OCI-M1 (cell line): ENCODE results near the gene ASB3.
"Not testable (repeated sequence)": the region's sequence is repeated elsewhere in the genome, so short reads cannot be mapped to it uniquely, and the experiment has no call there.

Experiments
- DNase-seq: peaks from one replicate; lab custom pipeline; 2025; lab: John Stamatoyannopoulos, UW

ASB3 gene, protein sequence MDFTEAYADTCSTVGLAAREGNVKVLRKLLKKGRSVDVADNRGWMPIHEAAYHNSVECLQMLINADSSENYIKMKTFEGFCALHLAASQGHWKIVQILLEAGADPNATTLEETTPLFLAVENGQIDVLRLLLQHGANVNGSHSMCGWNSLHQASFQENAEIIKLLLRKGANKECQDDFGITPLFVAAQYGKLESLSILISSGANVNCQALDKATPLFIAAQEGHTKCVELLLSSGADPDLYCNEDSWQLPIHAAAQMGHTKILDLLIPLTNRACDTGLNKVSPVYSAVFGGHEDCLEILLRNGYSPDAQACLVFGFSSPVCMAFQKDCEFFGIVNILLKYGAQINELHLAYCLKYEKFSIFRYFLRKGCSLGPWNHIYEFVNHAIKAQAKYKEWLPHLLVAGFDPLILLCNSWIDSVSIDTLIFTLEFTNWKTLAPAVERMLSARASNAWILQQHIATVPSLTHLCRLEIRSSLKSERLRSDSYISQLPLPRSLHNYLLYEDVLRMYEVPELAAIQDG

DNA sequence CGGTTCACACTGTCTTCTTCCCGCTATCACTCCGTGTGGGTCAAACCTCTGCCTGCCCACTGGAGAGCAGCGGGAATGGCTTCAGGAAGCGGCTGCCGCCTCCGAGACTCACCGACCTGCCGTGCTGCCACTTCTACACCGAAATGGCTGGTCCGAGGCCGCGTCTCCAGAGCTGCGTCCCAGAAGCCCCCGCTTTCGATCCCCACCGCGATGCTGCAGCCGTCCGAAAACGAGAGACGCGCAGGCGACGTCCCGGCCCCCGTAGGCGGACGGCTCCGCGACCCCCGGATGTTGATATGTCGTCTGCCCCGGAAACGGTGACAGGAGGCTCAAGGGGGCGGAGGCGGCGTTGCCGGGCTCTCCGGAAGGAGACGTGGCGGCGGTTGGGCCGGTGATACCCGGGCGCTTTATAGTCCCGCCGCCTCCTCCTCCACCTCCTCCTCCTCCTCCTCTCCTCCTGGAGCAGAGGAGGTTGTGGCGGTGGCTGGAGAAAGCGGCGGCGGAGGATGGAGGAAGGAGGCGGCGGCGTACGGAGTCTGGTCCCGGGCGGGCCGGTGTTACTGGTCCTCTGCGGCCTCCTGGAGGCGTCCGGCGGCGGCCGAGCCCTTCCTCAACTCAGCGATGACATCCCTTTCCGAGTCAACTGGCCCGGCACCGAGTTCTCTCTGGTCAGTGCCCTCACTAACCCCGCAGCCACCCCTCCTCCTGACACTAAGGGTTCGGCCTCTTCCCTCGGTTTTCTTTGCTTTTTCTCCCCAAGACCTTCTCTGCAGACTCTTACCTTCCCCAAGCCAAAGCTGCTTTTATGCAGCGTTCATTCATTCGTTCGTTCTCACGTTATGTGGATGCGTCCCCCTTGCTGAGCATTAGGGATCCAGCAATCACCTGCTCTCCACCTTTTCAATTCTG, at the start of gene ASB3, which contains the start of gene ERLEC1:
Gene ASB3 (minus strand): TSS at position 249 of the 909 bp plus-strand sequence. CDS start 21,381 bp downstream, outside the sequence.
Gene ERLEC1 (plus strand): TSS at position 340 of the 909 bp plus-strand sequence. CDS start 167 bp downstream, at position 507.
- peak; percentile 93 for DNase-seq

DNA sequence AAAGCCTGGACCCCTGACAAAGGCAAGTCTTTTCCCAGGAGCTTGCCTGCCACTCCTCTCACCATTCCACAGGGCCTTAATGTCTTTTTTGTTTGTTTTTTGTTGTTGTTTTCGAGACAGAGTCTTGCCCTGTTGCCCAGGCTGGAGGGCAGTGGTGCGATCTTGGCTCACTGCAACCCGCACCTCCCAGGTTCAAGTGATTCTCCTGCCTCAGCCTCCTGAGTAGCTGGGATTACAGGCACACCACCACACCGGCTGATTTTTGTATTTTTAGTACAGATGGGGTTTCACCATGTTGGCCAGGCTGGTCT, 43.2 kb upstream of the ASB3 start:
- not testable (repeated sequence) for DNase-seq

DNA sequence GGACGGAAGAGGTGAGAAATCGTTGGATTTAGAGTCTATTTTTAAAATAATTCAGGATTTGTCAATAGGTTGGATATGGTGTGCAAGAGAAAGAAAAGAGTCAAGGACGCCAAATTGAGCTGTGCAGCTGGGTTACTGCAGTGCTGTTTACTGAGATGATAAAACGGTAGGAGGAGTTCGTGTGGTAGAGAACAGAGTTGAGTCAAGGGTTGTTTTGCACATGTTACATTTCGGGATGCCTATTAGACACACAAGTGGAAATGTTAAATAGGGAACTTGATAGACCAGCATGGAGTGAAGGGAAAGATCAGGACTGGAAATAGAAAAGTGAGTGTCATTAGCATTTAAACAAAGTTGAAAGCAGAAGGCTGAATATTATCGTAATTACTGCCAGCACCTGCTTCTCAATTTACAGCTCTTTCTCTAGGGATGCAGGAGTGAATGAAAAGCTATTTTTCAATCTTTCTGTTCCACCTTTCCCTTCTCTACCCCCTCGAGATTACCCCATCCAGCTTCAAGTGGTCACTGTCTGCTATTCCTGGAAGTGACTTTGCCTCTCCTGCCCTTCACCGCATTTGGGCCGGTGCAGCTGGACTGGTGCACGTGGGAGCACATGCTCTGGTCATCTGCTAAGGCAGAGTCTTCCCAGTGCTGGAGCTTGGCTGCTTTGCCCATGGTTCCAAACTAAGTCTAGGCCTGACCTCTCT, 42.7 kb upstream of the ASB3 start:
- no peak for DNase-seq

DNA sequence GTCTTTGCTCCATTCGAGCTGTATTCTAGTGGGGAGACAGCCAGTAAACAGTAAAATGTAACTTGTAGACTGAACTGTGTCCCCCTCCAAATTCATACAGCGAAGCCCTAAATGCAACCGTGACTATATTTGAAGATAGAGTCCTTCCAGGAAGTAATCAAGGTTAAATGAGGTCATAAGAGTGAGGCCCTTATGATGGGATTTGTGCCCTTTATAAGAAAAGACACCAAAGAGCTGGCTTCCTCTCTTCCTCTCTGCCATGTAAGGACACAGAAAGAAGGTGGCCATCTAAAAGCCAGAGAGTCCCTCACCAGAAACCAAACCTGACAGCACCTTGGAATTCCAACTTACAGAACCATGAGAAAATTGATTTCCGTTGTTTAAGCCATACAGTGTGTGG, 41.6 kb upstream of the ASB3 start:
- no peak for DNase-seq

DNA sequence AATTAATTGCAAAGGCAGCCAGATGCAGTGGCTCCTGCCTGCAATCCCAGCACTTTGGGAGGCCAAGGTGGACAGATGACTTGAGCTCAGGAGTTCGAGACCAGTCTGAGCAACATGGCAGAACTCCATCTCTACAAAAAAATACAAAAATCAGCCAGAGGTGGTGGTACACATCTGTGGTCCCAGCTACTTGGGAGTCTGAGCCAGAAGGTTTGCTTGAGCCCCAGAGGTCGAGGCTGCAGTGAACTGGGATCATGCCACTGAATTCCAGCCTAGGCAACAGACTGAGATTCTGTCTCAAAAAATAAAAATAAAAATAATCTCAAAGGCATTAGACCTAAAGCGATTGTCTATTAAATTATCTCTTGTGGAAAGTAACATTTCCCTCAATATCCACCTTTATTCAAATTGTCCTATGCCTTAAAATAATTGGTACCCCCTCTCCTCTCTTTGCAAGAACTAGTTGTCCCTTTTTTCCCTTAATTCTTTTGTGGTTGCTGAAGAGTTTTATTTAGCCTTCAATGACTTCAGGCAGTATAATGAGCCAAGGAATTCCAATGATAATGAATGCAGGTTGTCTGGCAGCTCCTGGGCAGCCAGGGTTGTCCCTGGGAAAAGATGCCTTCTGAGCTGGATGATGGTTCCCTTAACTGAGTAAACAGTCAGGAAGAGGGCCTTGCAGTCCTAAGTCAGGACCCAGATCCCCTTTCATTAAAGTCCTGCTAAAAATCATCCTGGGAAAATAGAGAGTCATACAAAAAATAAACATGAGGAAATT, 40.8 kb upstream of the ASB3 start:
- no peak for DNase-seq

DNA sequence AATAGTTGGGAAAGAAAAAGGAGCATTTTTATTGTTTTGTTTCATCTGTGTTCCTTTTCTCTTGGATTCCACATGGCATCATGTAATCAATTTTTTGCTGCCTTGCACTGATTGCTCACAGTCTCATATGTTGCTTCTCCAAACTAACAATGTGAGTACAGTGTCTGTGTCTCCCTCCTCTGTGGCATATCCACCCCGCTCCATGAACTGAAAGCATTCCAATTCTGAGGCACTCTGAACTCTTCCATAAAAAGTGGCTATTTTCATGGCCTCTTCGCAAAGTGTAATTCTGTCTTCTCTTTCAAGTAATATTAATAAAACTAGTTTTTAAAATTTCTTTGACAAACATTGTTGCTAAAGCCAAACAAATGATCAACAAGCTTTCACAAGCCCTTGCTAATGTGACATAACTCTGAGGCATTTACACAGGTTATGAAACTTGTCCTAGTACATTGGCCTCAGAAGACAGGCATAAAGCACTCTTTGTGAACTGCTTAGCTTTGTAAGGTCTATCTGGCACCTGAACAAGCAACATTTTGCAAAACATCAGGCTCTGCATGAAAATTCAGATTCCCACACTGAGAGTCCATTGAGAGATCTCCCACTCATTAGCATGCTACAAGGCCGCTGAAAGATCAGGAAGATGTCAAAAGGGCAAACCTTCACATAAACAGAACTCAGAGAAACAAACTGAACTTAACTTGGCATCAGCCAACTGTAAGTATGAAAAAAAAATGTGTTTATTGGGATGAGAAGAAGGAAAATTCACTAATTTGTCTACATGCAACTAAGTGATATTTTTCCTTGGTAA, 40.0 kb upstream of the ASB3 start:
- no peak for DNase-seq

DNA sequence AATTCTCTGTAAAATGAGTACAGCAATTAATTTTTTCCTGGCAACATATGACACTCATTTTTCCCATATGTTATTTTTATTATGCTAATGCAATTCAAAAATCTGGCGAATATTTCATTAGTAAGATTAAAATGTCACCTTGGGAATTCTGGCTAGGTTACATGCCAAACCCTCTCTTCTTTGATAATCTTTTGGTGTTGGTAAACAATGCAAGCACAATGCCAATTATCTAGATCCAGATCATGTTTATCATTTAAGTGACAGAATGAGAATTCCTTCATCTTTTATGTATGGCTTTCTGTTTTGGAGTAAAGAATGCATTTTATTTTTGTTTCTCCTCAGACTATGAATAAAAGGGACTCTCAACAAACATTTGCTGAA, 39.3 kb upstream of the ASB3 start:
- no peak for DNase-seq

DNA sequence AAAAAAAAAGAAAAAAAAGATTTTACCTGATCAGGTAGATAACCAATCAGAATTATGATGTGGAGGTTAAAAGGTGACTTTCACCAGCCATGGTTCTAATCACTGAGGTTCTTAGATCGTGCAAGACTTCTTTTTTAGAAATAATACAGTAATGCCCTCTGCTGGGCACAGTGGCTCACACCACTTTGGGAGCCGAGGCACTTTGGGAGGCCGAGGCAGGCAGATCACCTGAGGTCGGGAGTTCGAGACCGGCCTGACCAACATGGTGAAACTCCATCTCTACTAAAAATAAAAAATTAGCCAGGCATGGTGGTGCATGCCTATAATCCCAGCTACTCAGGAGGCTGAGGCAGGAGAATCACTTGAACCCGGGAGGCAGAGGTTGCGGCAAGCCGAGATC, 36.9 kb upstream of the ASB3 start:
- peak; percentile 31 for DNase-seq

DNA sequence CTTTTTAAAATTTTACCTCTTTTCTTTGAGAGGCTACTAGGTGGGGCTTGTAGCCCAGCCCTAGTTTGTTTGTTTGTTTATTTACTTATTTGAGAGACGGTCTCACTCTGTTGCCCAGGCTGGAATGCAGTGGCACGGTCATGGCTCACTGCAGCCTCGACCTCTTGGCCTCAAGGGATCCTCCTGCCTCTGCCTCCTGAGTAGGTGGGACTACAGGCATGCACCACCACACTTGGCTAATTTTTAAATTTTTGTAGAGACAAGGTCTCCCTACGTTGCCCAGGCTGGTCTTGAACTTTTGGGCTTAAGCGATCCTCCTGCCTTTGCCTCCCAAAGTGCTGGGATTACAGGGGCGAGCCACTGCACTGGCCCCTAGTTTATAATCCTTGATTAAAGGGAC, 35.1 kb upstream of the ASB3 start:
- no peak for DNase-seq

DNA sequence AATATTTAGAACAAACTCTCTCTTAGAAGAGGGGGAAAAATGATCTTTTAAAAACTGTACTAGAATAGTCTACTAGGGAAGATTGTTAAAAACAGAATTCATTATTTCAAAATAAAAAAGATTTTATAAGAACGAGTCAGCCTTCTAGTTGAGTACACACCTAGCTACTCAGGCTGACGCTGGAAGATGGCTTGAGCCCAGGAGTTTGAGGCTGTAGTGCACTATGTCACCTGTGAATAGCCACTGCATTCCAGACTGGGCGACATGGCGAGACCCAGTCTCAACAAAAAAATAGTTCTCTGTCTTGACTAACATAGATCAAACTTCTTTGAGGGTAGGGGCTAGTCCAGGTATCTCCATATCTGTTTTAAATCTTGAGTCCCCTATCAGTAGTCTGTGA, 34.0 kb upstream of the ASB3 start:
- DNase-seq = no peak

DNA sequence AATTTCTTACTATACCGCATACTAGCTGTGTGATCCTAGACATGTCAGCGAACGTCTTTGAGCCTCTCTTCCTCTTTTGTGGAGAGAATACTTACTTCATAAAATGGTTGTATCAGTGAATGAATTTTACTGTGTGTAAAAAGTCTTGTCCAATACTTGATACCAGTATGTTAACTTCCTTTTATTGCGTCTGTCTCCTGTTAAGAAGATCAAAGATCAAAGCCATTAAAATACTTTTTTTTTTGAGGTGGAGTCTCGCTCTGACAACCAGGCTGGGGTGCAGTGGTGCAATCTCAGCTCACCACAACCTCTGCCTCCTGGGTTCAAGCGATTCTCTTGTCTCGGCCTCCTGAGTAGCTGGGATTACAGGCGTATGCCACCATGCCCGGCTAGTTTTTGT, 33.3 kb upstream of the ASB3 start:
- DNase-seq = no peak

DNA sequence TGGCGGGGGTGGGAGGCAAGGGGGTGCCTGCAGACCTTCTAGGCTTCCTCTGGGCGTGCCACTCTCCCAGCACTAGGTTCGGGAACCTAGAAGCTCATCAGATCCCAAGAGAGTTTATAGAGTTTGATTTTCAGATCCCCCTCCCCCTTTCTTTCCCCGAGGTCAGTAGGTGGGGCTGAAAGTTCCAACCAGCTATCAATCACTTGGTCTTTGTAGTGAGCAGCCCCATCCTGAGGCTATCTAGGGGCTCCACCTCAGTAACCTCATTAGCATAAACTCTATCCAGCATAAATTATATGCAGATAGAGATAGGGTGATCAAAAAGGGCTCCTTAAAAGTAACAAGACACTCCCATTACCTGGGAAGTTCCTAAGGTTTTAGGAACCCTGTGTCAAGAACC, 32.9 kb upstream of the ASB3 start:
- no peak for DNase-seq

DNA sequence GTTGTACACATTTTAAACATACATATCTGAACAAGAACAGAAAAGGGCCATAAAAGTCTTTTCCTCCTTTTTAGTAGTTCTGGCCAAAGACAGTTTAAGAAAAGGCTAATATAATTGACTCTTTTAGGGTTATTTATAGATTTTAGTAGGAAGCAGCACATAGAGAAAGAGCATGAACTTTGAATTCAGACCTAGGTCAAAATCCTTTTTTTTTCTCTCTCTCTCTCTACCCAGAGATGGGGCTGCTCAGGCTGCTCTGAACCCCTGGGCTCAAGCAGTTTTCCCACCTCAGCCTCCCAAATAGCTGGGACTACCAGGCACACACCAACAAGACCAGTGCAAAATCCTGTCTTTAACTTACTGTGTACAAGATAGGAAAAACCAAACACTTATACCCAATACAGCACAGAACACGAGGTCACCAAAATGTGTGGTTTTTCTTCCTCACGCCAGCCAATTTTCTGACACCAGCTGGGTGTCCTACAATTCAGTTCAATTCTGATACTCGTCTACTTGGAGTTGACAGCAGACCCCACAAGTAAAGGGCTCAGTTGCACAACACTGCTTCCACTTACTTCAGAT, 32.2 kb upstream of the ASB3 start:
- DNase-seq = no peak

DNA sequence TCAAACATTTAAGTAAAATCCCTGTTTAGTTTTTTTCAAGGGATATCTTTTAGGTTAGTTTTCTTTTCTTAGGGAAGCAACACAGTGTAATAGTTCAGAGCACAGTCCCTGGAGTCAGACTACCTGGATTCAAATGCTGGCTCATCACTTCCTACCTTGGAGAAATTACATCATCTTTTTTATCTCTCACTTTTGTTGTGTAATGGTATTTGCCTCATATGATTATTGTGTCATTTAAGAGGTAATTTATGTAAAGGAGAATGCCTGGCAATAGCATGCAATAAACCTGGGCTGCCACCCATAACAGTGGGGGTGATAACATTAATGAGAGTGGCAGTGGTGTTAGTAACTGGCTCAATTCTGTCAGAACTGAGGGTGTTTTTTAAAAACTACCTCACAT, 26.4 kb upstream of the ASB3 start:
- DNase-seq = no peak

DNA sequence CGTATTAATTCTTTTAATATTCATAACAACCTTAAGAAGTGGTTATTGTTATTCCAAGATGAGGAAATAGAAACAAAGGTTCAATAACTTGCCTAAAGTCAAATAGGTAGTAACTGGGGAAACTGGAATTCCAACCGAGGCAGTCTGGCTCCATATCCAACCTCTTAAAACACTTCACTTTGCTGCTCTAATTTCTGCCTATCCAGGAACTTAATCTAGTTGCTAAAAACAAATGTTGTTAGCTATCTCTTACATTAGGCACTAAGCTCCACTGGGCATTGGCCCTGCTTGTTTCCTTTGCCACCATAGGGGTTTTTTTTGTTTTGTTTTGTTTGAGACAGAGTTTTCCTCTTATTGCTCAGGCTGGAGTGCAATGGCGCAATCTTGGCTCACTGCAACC, 24.8 kb upstream of the ASB3 start:
- DNase-seq = no peak

DNA sequence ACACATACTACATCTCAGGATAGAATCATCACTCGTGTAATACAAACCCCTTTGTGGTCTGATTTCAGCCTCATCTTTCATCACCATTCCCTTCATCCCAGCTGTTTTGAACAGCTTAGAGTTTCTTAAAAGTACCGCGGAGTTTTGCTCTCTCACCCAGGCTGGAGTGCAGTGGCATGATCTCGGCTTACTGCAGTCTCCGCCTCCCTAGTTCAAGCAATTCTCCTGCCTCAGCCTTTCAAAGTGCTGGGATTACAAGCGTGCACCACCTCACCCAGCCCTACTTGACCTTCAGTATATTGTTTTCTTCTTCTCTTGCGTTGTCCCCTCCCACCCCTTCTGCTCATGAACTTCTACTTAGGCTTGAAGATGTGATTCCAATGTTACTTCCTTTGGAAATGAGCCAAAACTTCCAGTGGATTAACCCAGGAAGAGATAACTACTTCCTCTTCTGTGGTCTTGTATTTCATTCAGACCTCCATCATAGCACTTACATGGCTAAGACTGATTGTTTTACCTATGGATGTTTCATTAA, 15.9 kb upstream of the ASB3 start:
- DNase-seq = no peak

DNA sequence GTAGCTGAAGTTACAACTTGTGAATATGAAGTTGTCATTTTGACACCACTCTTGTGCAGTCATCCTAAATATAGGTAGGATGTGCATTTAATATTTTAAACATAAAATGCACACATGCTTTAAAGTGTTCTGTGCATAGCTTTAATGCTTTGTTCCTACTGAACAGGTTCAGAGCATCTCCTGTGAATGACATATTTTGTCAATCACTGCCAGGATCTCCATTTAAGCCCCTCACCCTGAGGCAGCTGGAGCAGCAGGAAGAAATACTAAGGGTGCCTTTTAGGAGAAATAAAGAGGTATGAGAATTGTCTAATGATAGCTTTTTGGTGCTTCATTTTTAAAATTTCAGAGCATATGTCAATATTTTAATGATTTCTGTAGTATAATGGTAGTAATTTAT, 14.8 kb upstream of the ASB3 start:
- DNase-seq = no peak

DNA sequence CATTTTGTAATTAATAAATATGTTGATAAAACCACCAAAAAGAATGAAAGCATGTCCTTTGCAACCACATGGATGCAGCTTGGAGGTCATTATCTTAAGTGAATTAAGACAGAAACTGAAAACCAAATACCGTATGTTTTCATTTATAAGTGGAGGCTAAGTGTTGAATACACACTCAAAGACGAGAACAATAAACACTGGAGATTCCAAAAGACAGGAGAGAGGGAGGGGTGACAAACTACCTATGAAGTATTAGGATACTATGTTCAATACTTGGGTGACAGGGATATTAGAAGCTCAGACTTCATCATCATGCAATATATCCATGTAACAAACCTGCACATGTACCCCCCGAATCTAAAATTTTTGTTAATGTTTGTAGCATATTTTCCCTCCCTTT, 7.1 kb upstream of the ASB3 start:
- DNase-seq = no peak

DNA sequence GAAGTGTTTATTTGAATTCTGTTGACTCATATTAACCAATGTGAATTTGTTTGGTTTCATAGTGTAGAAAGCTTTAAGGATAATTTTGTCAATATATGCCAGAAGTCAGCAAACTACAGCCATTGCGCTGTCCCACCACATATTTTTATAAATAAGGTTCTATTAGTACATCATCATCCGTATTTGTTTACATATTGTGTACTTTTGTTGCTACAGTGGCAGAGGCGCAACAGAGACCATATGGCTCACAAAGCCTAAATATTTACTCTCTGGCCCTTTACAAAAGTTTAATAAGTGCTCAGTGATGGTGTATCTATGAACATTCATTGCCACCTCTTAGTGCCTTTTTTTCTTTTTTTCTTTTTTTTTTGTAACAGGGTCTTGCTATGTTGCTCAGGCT, 6.5 kb upstream of the ASB3 start:
- no peak for DNase-seq
